Motor neuron (in vitro differentiated cells): ENCODE data around the gene KCNJ9. TPM values are rescaled to one million over a fixed set of nuclear protein-coding genes. Genes with fewer than 3 reads are reported as not detected.

Experiments used
- ATAC-seq, 8 experiments: fragments of 200-7000 bp; cut with Tn5 transposase; replicated peaks in 6 of 8; 2 replicates each; pipeline ENCODE4 v1.8.0; 2021; ENCODE audit warnings: mild to moderate bottlenecking in 8 of 8, moderate library complexity in 8 of 8
- H3K27ac ChIP-seq, 2 donors: fragments of 250-450 bp; sonication (Bioruptor Pico); 2 replicates each; pipeline ENCODE4 v1.9.0; 2021; ENCODE audit warnings: antibody characterized with exemption in 2 of 2, mild to moderate bottlenecking in 2 of 2, moderate library complexity in 1 of 2
- H3K4me1 ChIP-seq, 2 donors: fragments of 250-450 bp; sonication (Bioruptor Pico); replicated peaks in 1 of 2; 2 replicates each; pipeline ENCODE4 v1.6.1; 2021; ENCODE audit warnings: antibody characterized with exemption in 2 of 2, mild to moderate bottlenecking in 2 of 2, moderate library complexity in 1 of 2
- H3K4me3 ChIP-seq, 5 donors: fragments of 250-450 bp; sonication (Bioruptor Pico); 2 replicates each; pipeline ENCODE4 v1.9.0; 2021; ENCODE audit warnings: antibody characterized with exemption in 5 of 5, mild to moderate bottlenecking in 5 of 5, moderate library complexity in 4 of 5
- WGBS, 10 experiments: fragments of 450-650 bp; shearing (Covaris generic); methylation state at CpG; one replicate each; pipeline ENCODE4 v1.0.0; 2022; 5-methylcytosine and 5-hydroxymethylcytosine counted together
- in situ Hi-C, 9 experiments: fragments of 400-800 bp; cut with MboI; loops; one replicate each; pipeline ENCODE4 v1.15.0; 2021; ENCODE audit warnings: low sequenced_read_pairs in 9 of 9, low pct_unique_long_range_greater_than_20kb in 2 of 9; ENCODE audit not compliant: unreplicated experiment in 9 of 9
- total RNA-seq, 8 experiments: library from RNA; unstranded; fragments of 300-600 nt; gene quantifications; 2 replicates each; pipeline versions ENCODE4 v1.2.3 to v1.2.4, GENCODE V29; 2022

Gene KCNJ9
- total RNA-seq, 8 experiments from 2014 or later = 0.18 to 9.5 (median 3.8) TPM

GRCh38 chr1:160093624-160094290, 12.4 kb downstream of the KCNJ9 start:
- no peak for ATAC-seq
- no peak overlapping the region for H3K4me3 ChIP-seq
- H3K4me1 ChIP-seq = peaks cover 25 to 28% of the 10 kb centered on the region in 2 donors
- in situ Hi-C loops = loop anchor here in 3 of 9 experiments (25.0 kb wide), 3 partner anchors 119 to 269 kb away; partner anchors contain the start of genes IGSF9 (in 2 of the 3), TAGLN2 (in 2 of the 3), NHLH1 (in 1 of the 3) and PEA15 (in 1 of the 3)
- no peak overlapping the region for H3K27ac ChIP-seq
- 88 to 100% methylated on average over 6 to 11 of the region's 21 CpGs; no CpG with 5 or more reads in 8 of the 10 experiments for WGBS, 10 experiments

DNA sequence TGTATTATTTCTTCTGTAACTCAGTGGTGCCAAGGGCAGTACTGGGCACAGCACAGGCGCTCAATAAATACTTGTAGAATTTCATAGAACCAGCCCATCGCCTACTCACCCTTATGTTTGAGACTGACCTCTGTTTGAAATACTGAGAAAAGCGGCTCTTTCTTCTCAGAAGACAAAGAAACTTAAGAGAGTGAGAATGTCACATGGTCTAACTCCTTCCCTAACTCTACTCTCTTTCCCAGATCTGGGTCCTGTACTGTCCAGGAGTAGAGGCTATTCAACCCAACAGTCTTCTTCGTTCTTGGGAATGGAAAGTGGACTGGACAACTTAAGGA, 12.9 kb downstream of the KCNJ9 start:
- no peak overlapping the region for H3K27ac ChIP-seq
- no peak for ATAC-seq
- in situ Hi-C loops = loop anchor here in 3 of 9 experiments (25.0 kb wide), 3 partner anchors 118 to 268 kb away; partner anchors contain the start of genes IGSF9 (in 2 of the 3), TAGLN2 (in 2 of the 3), NHLH1 (in 1 of the 3) and PEA15 (in 1 of the 3)
- no peak overlapping the region for H3K4me3 ChIP-seq
- peaks cover 25 to 31% of the 10 kb centered on the region in 2 donors for H3K4me1 ChIP-seq
- WGBS, 10 experiments = 78 to 100% (median 90%) methylated on average over 1 to 4 of the region's 4 CpGs; no CpG with 5 or more reads in 5 of the 10 experiments

DNA sequence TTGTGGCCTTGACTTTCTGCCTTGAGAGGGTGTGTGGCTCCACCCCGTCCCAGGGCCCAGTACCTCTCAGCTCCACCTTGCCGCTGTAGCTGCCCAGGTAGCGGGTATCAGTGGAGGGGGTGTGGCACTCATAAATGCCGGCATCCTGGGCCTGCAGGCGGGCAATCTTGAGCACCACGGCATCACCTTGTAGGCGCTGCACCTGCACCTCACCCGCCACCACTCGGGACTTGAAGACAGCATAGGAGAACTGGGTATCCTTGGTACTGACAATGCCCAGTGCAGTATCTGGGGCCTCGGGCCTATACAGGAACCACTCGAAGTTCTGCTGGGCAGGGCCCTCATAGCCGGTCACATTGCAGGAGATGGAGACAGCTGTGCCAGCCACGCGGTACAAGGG, 13.5 kb downstream of the KCNJ9 start:
- in situ Hi-C loops = loop anchor here in 3 of 9 experiments (25.0 kb wide), 3 partner anchors 117 to 267 kb away; partner anchors contain the start of genes IGSF9 (in 2 of the 3), TAGLN2 (in 2 of the 3), NHLH1 (in 1 of the 3) and PEA15 (in 1 of the 3)
- no peak for ATAC-seq
- 91 to 100% (median 95%) methylated on average over 4 to 14 of the region's 14 CpGs; no CpG with 5 or more reads in 7 of the 10 experiments for WGBS, 10 experiments
- Histone ChIP-seq H3K27ac (no peak overlapping the region), H3K4me1 (peaks cover 25 to 33% of the 10 kb centered on the region in 2 donors), H3K4me3 (no peak overlapping the region)

GRCh38 chr1:160095382-160096105, 14.2 kb downstream of the KCNJ9 start:
- in situ Hi-C loops = loop anchor here in 3 of 9 experiments (25.0 kb wide), 3 partner anchors 117 to 267 kb away; partner anchors contain the start of genes IGSF9 (in 2 of the 3), TAGLN2 (in 2 of the 3), NHLH1 (in 1 of the 3) and PEA15 (in 1 of the 3)
- Histone ChIP-seq H3K27ac (no peak overlapping the region), H3K4me1 (peaks cover 25 to 33% of the 10 kb centered on the region in 2 donors), H3K4me3 (no peak overlapping the region)
- ATAC-seq = peak in 7 of 8 experiments; percentile 2 to 34 (median 6)
- 0 to 100% (median 49%) methylated on average over 1 to 2 of the region's 4 CpGs; no CpG with 5 or more reads in 2 of the 10 experiments for WGBS, 10 experiments

- H3K27ac ChIP-seq = no peak overlapping the region
- no peak overlapping the region for H3K4me3 ChIP-seq
- H3K4me1 ChIP-seq = peaks cover 30 to 35% of the 10 kb centered on the region in 2 donors
- 0 to 95% (median 66%) methylated on average over 1 to 4 of the region's 4 CpGs; no CpG with 5 or more reads in 2 of the 10 experiments for WGBS, 10 experiments
- in situ Hi-C loops = loop anchor here in 3 of 9 experiments (25.0 kb wide), 3 partner anchors 116 to 266 kb away; partner anchors contain the start of genes IGSF9 (in 2 of the 3), TAGLN2 (in 2 of the 3), NHLH1 (in 1 of the 3) and PEA15 (in 1 of the 3)
- ATAC-seq = peak in 3 of 8 experiments; percentile 20 to 56 (median 52)
These were observed 15.2 kb downstream of the KCNJ9 start for GRCh38 chr1:160096274-160097116.

- peak overlapping the region; percentile 58 to 99 (median 79) for H3K4me3 ChIP-seq
- WGBS, 10 experiments = 40 to 83% (median 66%) methylated on average over 1 to 5 of the region's 5 CpGs; no CpG with 5 or more reads in 4 of the 10 experiments
- peak in 3 of 8 experiments; percentile 1 to 5 (median 2) for ATAC-seq
- H3K27ac ChIP-seq = no peak overlapping the region
- peaks cover 38 to 43% of the 10 kb centered on the region in 2 donors for H3K4me1 ChIP-seq
- in situ Hi-C loops = loop anchor here in 3 of 9 experiments (25.0 kb wide), 3 partner anchors 115 to 265 kb away; partner anchors contain the start of genes IGSF9 (in 2 of the 3), TAGLN2 (in 2 of the 3), NHLH1 (in 1 of the 3) and PEA15 (in 1 of the 3)
These were observed 16.0 kb downstream of the KCNJ9 start for GRCh38 chr1:160097151-160097910.

GRCh38 chr1:160097911-160098851, 16.8 kb downstream of the KCNJ9 start, which contains the start of gene IGSF8:
Gene IGSF8, minus strand, starts transcription at chr1:160098619. Its CDS starts 147 bp downstream, at chr1:160098472.
- WGBS, 10 experiments = 0 to 16% (median 5%) methylated on average over 1 to 12 of the region's 64 CpGs; no CpG with 5 or more reads in 5 of the 10 experiments
- peak; percentile 17 to 66 (median 56) for ATAC-seq
- Histone ChIP-seq H3K4me3 (peak within 1 kb of the TSS; percentile 58 to 99 (median 79)), H3K4me1 (peaks cover 46 to 52% of the 10 kb centered on the region in 2 donors), H3K27ac (peak within 1 kb of the TSS; percentile 37 to 57)
- in situ Hi-C loops = loop anchor here in 3 of 9 experiments (25.0 kb wide), 3 partner anchors 114 to 264 kb away; partner anchors contain the start of genes IGSF9 (in 2 of the 3), TAGLN2 (in 2 of the 3), NHLH1 (in 1 of the 3) and PEA15 (in 1 of the 3)

GRCh38 chr1:160098852-160099561, 17.7 kb downstream of the KCNJ9 start:
- Histone ChIP-seq H3K4me3 (peak overlapping the region; percentile 20 to 81 (median 29)), H3K27ac (peak overlapping the region; percentile 37 to 57), H3K4me1 (peaks cover 55 to 58% of the 10 kb centered on the region in 2 donors)
- 0 to 41% (median 14%) methylated on average over 1 to 5 of the region's 40 CpGs; no CpG with 5 or more reads in 2 of the 10 experiments for WGBS, 10 experiments
- peak; percentile 35 to 84 (median 74) for ATAC-seq
- in situ Hi-C loops = loop anchor here in 3 of 9 experiments (25.0 kb wide), 3 partner anchors 113 to 263 kb away; partner anchors contain the start of genes IGSF9 (in 2 of the 3), TAGLN2 (in 2 of the 3), NHLH1 (in 1 of the 3) and PEA15 (in 1 of the 3)

DNA sequence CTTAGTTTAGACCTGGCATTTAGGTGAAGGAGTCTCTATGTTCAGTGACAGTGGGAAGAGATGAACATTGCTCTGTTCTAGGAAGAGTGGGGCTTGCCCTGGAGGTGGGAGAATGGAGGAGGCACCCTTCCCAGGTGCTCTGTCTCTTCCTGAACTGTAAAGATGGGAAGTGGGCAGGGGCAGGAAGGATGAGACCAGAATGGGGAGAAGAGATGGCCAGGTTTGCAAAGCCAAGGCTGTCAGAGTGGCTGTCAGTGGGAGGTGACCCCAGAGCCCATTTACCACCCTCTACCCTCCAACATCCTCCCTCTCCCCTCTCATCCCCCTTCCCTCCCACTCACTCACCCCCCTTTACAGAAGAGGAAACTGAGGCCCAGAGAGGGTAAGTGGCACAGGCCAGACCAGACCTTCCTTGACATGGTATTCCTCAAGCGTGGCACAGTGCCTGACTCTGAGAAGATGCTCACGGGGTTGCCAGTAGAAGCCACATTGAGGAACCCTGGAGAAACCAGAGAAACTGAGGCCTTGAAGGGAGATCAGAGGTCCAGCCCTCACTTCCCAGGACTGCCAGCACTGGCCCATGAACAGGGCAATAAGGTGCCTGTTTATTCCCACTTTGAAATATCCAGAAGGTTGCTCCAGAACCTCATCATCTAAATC, 18.5 kb downstream of the KCNJ9 start:
- in situ Hi-C loops = loop anchor here in 4 of 9 experiments (25.0 kb wide), 4 partner anchors 112 to 287 kb away; partner anchors contain the start of genes IGSF9 (in 2 of the 4), TAGLN2 (in 2 of the 4), NHLH1 (in 1 of the 4) and PEA15 (in 1 of the 4)
- no peak overlapping the region for H3K27ac ChIP-seq
- no peak overlapping the region for H3K4me3 ChIP-seq
- ATAC-seq = no peak
- WGBS, 10 experiments = 84 to 100% (median 92%) methylated on average over 2 of the region's 2 CpGs; no CpG with 5 or more reads in 7 of the 10 experiments
- H3K4me1 ChIP-seq = peaks cover 59 to 65% of the 10 kb centered on the region in 2 donors
